Measurements from ENCODE around the gene ASF1B.

ASF1B gene

DNA sequence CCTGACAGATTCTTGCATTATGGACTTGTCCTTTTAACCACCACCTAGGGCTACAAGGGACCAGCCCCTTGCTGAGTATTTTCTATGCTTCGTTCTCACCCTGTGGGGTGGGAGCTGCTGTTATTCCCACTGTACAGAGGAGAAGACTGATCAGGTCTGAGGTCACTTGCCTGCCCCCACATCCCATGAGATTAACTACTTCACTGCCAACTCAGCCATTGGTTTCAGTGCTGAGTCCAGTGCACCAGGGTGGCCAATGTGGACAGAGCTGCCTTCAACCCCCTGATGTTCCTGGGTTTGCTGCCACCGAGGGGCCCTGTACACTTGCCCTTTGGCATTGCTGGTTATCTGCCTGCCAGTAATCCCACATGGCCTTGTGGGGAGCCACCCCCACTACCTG, 25.7 kb downstream of the ASF1B start:
- Histone ChIP-seq H3K27me3 (no peaks in the 10 kb centered on the region), H3K4me3 (ENCODE audit: low read depth in 1 of 2, low read length in 1 of 2) (no peak overlapping the region), H3K9me3 (no peaks in the 10 kb centered on the region), H3K36me3 (peaks cover 46% of the 10 kb centered on the region), H3K27ac (peak overlapping the region; percentile 38), H3K4me1 (ENCODE audit: control insufficient read depth in 1 of 2, insufficient read depth in 1 of 2, low read depth in 1 of 2, low read length in 1 of 2) (peaks cover 35 to 45% of the 10 kb centered on the region in 2 experiments)
- no peak for TF ChIP-seq CTCF (IDR thresholded peaks at IDR 0.05)

DNA sequence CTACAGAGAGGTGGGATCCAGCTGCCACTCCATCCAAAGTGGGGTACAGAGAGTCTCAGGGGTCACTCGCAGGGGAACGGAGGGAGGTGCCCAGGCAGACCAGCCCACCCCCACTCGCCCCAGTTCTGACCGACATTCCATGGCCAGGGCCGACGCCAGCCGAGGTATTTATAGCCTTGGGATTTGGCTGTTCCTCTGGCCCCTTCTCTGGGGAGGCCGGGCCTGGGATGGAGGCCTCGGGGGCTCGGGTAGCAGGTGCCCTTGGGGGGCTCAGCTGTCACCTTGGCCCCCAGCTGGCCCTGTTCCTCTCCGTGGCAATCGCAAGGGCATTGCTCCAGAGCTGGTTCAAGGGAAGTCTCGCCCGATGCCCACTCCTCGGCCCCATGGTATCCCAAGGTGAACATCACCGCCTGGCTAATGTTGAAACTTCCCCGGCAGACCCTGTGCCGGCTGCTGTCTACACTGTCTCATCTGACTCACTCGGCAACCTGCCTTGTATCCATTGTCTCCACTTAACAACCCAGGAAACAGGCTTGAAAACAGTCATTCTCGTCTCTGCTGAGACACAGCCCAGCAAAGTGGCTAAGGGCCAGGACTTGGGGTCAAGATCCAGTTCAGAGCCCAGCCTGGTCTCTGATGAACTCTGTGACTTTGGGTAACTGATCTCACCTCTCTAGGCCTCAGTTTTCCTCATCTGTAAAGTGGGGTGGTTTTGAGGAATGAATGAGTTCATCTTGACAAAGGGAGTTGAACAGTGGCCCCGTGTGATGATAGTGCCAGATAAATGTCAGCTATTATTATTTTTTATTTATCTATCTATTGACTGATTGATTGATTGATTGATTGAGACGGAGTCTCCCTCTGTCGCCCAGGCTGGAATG, 28.6 kb downstream of the ASF1B start:
- peaks cover 7 to 16% of the 10 kb centered on the region in 2 experiments for H3K4me1 ChIP-seq (ENCODE audit: control insufficient read depth in 1 of 2, insufficient read depth in 1 of 2, low read depth in 1 of 2, low read length in 1 of 2)
- H3K4me3 ChIP-seq (ENCODE audit: low read depth in 1 of 2, low read length in 1 of 2): no peak overlapping the region
- H3K27ac ChIP-seq: no peak overlapping the region
- H3K36me3 ChIP-seq: peaks cover 73% of the 10 kb centered on the region
- no peaks in the 10 kb centered on the region for H3K9me3 ChIP-seq
- H3K27me3 ChIP-seq: no peaks in the 10 kb centered on the region
- TF ChIP-seq CTCF (IDR thresholded peaks at IDR 0.05): no peak

DNA sequence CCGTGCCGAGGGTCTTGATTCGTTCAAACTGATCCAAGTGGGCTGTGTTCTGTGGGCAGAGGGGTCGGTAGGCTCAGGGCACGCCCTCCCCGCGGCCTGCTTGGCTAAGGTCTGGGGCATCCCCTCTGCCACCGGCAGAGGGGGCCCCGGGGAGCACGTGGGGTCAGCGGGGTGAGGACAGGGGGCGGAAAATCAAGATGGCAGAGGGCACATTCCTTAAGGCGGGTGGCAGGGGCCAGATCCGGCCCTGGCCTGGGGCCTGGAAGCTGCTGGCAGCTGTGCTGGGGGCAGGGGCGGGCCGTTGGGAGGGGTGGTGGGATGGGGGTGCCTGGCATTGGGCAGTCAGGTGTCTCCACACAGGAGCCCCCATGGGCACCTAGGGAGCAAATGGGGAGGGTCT, 29.5 kb downstream of the ASF1B start:
- Histone ChIP-seq H3K36me3 (peaks cover 79% of the 10 kb centered on the region), H3K27ac (no peak overlapping the region), H3K27me3 (no peaks in the 10 kb centered on the region), H3K4me1 (ENCODE audit: control insufficient read depth in 1 of 2, insufficient read depth in 1 of 2, low read depth in 1 of 2, low read length in 1 of 2) (peaks cover 0 to 8% of the 10 kb centered on the region in 2 experiments), H3K9me3 (no peaks in the 10 kb centered on the region), H3K4me3 (ENCODE audit: low read depth in 1 of 2, low read length in 1 of 2) (no peak overlapping the region)
- no peak for TF ChIP-seq CTCF (IDR thresholded peaks at IDR 0.05)

GRCh38 chr19:14105680-14106079, 30.7 kb downstream of the ASF1B start:
- Histone ChIP-seq H3K9me3 (no peaks in the 10 kb centered on the region), H3K27ac (no peak overlapping the region), H3K4me1 (ENCODE audit: control insufficient read depth in 1 of 2, insufficient read depth in 1 of 2, low read depth in 1 of 2, low read length in 1 of 2) (peaks cover 0 to 6% of the 10 kb centered on the region in 2 experiments), H3K4me3 (ENCODE audit: low read depth in 1 of 2, low read length in 1 of 2) (no peak overlapping the region), H3K36me3 (peaks cover 83% of the 10 kb centered on the region), H3K27me3 (no peaks in the 10 kb centered on the region)
- TF ChIP-seq CTCF (IDR thresholded peaks at IDR 0.05): no peak

- no peak overlapping the region for H3K4me3 ChIP-seq (ENCODE audit: low read depth in 1 of 2, low read length in 1 of 2)
- no peaks in the 10 kb centered on the region for H3K27me3 ChIP-seq
- no peak overlapping the region for H3K27ac ChIP-seq
- H3K4me1 ChIP-seq (ENCODE audit: control insufficient read depth in 1 of 2, insufficient read depth in 1 of 2, low read depth in 1 of 2, low read length in 1 of 2): no peaks in the 10 kb centered on the region
- H3K9me3 ChIP-seq: no peaks in the 10 kb centered on the region
- H3K36me3 ChIP-seq: peaks cover 98% of the 10 kb centered on the region
- TF ChIP-seq CTCF (IDR thresholded peaks at IDR 0.05): no peak
Observed at GRCh38 chr19:14103310-14103709, 33.1 kb downstream of the ASF1B start.
